ENCODE measurements around the gene FAM13A. TPM values are rescaled to one million over a fixed set of nuclear protein-coding genes. Genes with fewer than 3 reads are reported as not detected.

FAM13A gene
- total and polyA plus RNA-seq, 2 experiments from 2014 or later, result 23.3 to 43.8 TPM

GRCh38 chr4:88828842-88829571 is 228.0 kb downstream of the FAM13A start:
- no peak for TF ChIP-seq CTCF (IDR thresholded peaks at IDR 0.05; ENCODE audit: low read depth, low read length)
- peak in 1 of 2 donors; percentile 76 for DNase-seq (ENCODE audit: low read depth in 1 of 2, low spot score in 1 of 2)
- no peaks in the 10 kb centered on the region for H3K36me3 ChIP-seq
- no peaks in the 10 kb centered on the region for H3K9me3 ChIP-seq (ENCODE audit: low read depth)
- no peak overlapping the region for H3K27ac ChIP-seq
- no peak overlapping the region for H3K4me3 ChIP-seq
- H3K27me3 ChIP-seq, result no peaks in the 10 kb centered on the region
- H3K4me1 ChIP-seq (ENCODE audit: low read depth), result peaks cover 2% of the 10 kb centered on the region

GRCh38 chr4:88827442-88827841 is 229.5 kb downstream of the FAM13A start:
- H3K9me3 ChIP-seq (ENCODE audit: low read depth), result no peaks in the 10 kb centered on the region
- no peak for DNase-seq (ENCODE audit: low read depth in 1 of 2, low spot score in 1 of 2)
- TF ChIP-seq CTCF (IDR thresholded peaks at IDR 0.05; ENCODE audit: low read depth, low read length), result no peak
- H3K4me1 ChIP-seq (ENCODE audit: low read depth), result peaks cover 4% of the 10 kb centered on the region
- H3K36me3 ChIP-seq, result no peaks in the 10 kb centered on the region
- no peak overlapping the region for H3K4me3 ChIP-seq
- no peak overlapping the region for H3K27ac ChIP-seq
- H3K27me3 ChIP-seq, result no peaks in the 10 kb centered on the region

- no peak for TF ChIP-seq CTCF (IDR thresholded peaks at IDR 0.05; ENCODE audit: low read depth, low read length)
- no peak for DNase-seq (ENCODE audit: low read depth in 1 of 2, low spot score in 1 of 2)
- no peaks in the 10 kb centered on the region for H3K9me3 ChIP-seq (ENCODE audit: low read depth)
- H3K4me1 ChIP-seq (ENCODE audit: low read depth), result peaks cover 4% of the 10 kb centered on the region
- no peak overlapping the region for H3K4me3 ChIP-seq
- no peaks in the 10 kb centered on the region for H3K27me3 ChIP-seq
- H3K36me3 ChIP-seq, result no peaks in the 10 kb centered on the region
- H3K27ac ChIP-seq, result no peak overlapping the region
Measured at GRCh38 chr4:88826771-88827170, 230.2 kb downstream of the FAM13A start.

- Histone ChIP-seq H3K27ac (no peak overlapping the region), H3K9me3 (ENCODE audit: low read depth) (no peaks in the 10 kb centered on the region), H3K36me3 (no peaks in the 10 kb centered on the region), H3K4me3 (no peak overlapping the region), H3K27me3 (no peaks in the 10 kb centered on the region), H3K4me1 (ENCODE audit: low read depth) (peaks cover 10% of the 10 kb centered on the region)
- TF ChIP-seq CTCF (IDR thresholded peaks at IDR 0.05; ENCODE audit: low read depth, low read length), result no peak
- no peak for DNase-seq (ENCODE audit: low read depth in 1 of 2, low spot score in 1 of 2)
Measured at GRCh38 chr4:88825931-88826330, 231.1 kb downstream of the FAM13A start.

- H3K9me3 ChIP-seq (ENCODE audit: low read depth), result no peaks in the 10 kb centered on the region
- TF ChIP-seq CTCF (IDR thresholded peaks at IDR 0.05; ENCODE audit: low read depth, low read length), result no peak
- no peaks in the 10 kb centered on the region for H3K27me3 ChIP-seq
- H3K36me3 ChIP-seq, result no peaks in the 10 kb centered on the region
- DNase-seq (ENCODE audit: low read depth in 1 of 2, low spot score in 1 of 2), result peak; percentile 95 to 99
- peak overlapping the region; percentile 49 for H3K4me3 ChIP-seq
- H3K4me1 ChIP-seq (ENCODE audit: low read depth), result peaks cover 20% of the 10 kb centered on the region
- peak overlapping the region; percentile 91 for H3K27ac ChIP-seq
Measured at GRCh38 chr4:88823058-88823919, 233.7 kb downstream of the FAM13A start.

Measured in cardiac muscle cell (in vitro differentiated cells and primary cell).